T47D (cell line): ENCODE measurements around the gene TMED6.
"Not testable (repeated sequence)": the region's sequence is repeated elsewhere in the genome, so short reads cannot be mapped to it uniquely, and the experiment has no call there.

Source experiments
- DNase-seq, 2 experiments: peaks; one replicate each; pipeline versions ENCODE4 v3.0.0 to v3.0.0-alpha.2; 2011 to 2012; ENCODE audit warnings: low read depth in 1 of 2, low spot score in 1 of 2
- JUND ChIP-seq: IDR thresholded peaks from 2 replicates; pipeline ENCODE4 v1.6.1; 2012; ENCODE audit warnings: low read depth
- in situ Hi-C: cut with HindIII; loops from 2 replicates; pipeline ENCODE4 v1.10.0; 2016; ENCODE audit warnings: low sequenced_read_pairs, low pct_unique_long_range_greater_than_20kb

The TMED6 gene

GRCh38 chr16:69301187-69301586 is 50.4 kb downstream of the TMED6 start:
- DNase-seq, result no peak
- in situ Hi-C loops, result no loop called here
- TF ChIP-seq JUND, result no peak

DNA sequence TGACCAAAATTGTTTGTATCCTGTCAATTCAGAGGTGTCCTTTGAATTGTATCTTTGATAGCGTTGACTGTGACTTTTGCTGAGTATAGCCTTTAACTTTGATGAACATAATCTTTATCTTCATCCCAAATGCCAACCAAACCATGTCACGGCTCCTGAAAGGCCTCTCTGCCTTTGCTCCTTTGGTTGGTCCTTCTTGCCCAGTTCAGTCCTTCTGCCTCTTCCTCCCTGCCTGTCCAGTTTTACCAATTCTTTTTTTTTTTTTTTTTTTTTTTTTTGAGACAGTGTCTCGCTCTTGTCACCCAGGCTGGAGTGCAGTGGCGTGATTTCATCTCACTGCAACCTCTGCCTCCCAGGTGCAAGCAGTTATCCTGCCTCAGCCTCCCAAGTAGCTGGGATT is 53.3 kb downstream of the TMED6 start:
- TF ChIP-seq JUND, result no peak
- DNase-seq, result no peak
- in situ Hi-C loops, result no loop called here

- in situ Hi-C loops, DNase-seq: not testable (repeated sequence)
Observed at GRCh38 chr16:69296771-69297170, 54.8 kb downstream of the TMED6 start.

GRCh38 chr16:69294051-69294450 is 57.5 kb downstream of the TMED6 start:
- no peak for DNase-seq
- TF ChIP-seq JUND, result no peak
- in situ Hi-C loops, result no loop called here

GRCh38 chr16:69293401-69293800 is 58.2 kb downstream of the TMED6 start:
- DNase-seq, result no peak
- no peak for TF ChIP-seq JUND
- in situ Hi-C loops, result no loop called here
